GM23248 (cell line): Measurements from ENCODE around the gene PFKP. TPM values are rescaled to one million over a fixed set of nuclear protein-coding genes. Genes with fewer than 3 reads are reported as not detected.

ENCODE experiments used
- DNase-seq: peaks from one replicate; pipeline ENCODE4 v3.0.0-alpha.2; 2015
- H2AFZ ChIP-seq: fragments of 200-600 bp; sonication (generic); 2 replicates; pipeline ENCODE4 v1.6.1; 2016; ENCODE audit warnings: antibody characterized with exemption
- H3F3A ChIP-seq: fragments of 200-600 bp; sonication (generic); 2 replicates; pipeline ENCODE4 v1.6.1; 2016; ENCODE audit warnings: mild to moderate bottlenecking, antibody characterized with exemption, mixed run types; ENCODE audit not compliant: insufficient read depth
- H3K27ac ChIP-seq: fragments of 200-600 bp; sonication (generic); 2 replicates; pipeline ENCODE4 v1.5.1; 2016; ENCODE audit warnings: mild to moderate bottlenecking
- H3K27me3 ChIP-seq: fragments of 200-600 bp; sonication (generic); replicated peaks from 2 replicates; pipeline ENCODE4 v1.6.1; 2016; ENCODE audit warnings: mild to moderate bottlenecking; ENCODE audit not compliant: insufficient read depth
- H3K36me3 ChIP-seq: fragments of 200-600 bp; sonication (generic); 2 replicates; pipeline ENCODE4 v1.6.1; 2016; ENCODE audit warnings: low read depth, mild to moderate bottlenecking
- H3K4me1 ChIP-seq: fragments of 200-600 bp; sonication (generic); 2 replicates; pipeline ENCODE4 v1.6.1; 2016; ENCODE audit warnings: mild to moderate bottlenecking; ENCODE audit not compliant: insufficient read depth
- H3K4me2 ChIP-seq: fragments of 200-600 bp; sonication (generic); one replicate; pipeline ENCODE4 v1.6.1; 2016; ENCODE audit warnings: mild to moderate bottlenecking; ENCODE audit not compliant: unreplicated experiment
- H3K4me3 ChIP-seq: fragments of 200-600 bp; sonication (generic); 2 replicates; pipeline ENCODE4 v1.5.1; 2016; ENCODE audit warnings: mild to moderate bottlenecking
- H3K79me2 ChIP-seq: fragments of 200-600 bp; sonication (generic); 2 replicates; pipeline ENCODE4 v1.6.1; 2016; ENCODE audit warnings: mild to moderate bottlenecking; ENCODE audit not compliant: insufficient read depth
- H3K9ac ChIP-seq: fragments of 200-600 bp; sonication (generic); 2 replicates; pipeline ENCODE4 v1.6.1; 2016; ENCODE audit warnings: mild to moderate bottlenecking
- H3K9me2 ChIP-seq: fragments of 200-600 bp; sonication (generic); 2 replicates; pipeline ENCODE4 v1.6.1; 2016; ENCODE audit warnings: mixed run types, mild to moderate bottlenecking, moderate library complexity; ENCODE audit not compliant: insufficient read depth
- H3K9me3 ChIP-seq: fragments of 200-600 bp; sonication (generic); one replicate; pipeline ENCODE4 v1.6.1; 2017; ENCODE audit warnings: low read depth
- H4K20me1 ChIP-seq: fragments of 200-600 bp; sonication (generic); 2 replicates; pipeline ENCODE4 v1.6.0; 2016; ENCODE audit not compliant: insufficient read depth
- EZH2 ChIP-seq: fragments of 200-600 bp; sonication (generic); IDR thresholded peaks from 2 replicates; pipeline ENCODE4 v1.6.1; 2018; ENCODE audit warnings: antibody characterized with exemption, mild to moderate bottlenecking; ENCODE audit not compliant: insufficient read depth, poor library complexity, severe bottlenecking
- EZH2phosphoT487 ChIP-seq: fragments of 200-600 bp; sonication (generic); IDR thresholded peaks from 2 replicates; pipeline ENCODE4 v1.6.1; 2018; ENCODE audit warnings: antibody characterized with exemption, moderate library complexity, mild to moderate bottlenecking, low read depth; ENCODE audit not compliant: insufficient read depth
- WGBS, 2 experiments: methylation state at CpG; one replicate each; pipeline ENCODE4 v1.1.6; 2015 to 2017; ENCODE audit warnings: low lambda C conversion rate in 2 of 2, low coverage in 1 of 2; ENCODE audit errors: missing lambda C conversion rate in 2 of 2; 5-methylcytosine and 5-hydroxymethylcytosine counted together
- in situ Hi-C: fragments of 300-500 bp; cut with MboI; formaldehyde crosslinking; loops from 2 replicates; pipeline ENCODE4 v1.15.0; 2020
- polyA plus RNA-seq: library from polyadenylated mRNA; unstranded; fragments of >200 nt; fragmentation: Nextera tagmentation; extraction: Ambion mirVana; gene quantifications from 2 replicates; pipeline ENCODE4 v1.2.1, GENCODE V29; 2016
- total RNA-seq: library from RNA; depleted of rRNA; stranded (reverse); fragments of >200 nt; shearing (Covaris generic); gene quantifications from 2 replicates; pipeline ENCODE4 v1.2.3, GENCODE V29; 2014

PFKP gene
- total and polyA plus RNA-seq, 2 experiments from 2014 or later, result 133 to 159 TPM

DNA sequence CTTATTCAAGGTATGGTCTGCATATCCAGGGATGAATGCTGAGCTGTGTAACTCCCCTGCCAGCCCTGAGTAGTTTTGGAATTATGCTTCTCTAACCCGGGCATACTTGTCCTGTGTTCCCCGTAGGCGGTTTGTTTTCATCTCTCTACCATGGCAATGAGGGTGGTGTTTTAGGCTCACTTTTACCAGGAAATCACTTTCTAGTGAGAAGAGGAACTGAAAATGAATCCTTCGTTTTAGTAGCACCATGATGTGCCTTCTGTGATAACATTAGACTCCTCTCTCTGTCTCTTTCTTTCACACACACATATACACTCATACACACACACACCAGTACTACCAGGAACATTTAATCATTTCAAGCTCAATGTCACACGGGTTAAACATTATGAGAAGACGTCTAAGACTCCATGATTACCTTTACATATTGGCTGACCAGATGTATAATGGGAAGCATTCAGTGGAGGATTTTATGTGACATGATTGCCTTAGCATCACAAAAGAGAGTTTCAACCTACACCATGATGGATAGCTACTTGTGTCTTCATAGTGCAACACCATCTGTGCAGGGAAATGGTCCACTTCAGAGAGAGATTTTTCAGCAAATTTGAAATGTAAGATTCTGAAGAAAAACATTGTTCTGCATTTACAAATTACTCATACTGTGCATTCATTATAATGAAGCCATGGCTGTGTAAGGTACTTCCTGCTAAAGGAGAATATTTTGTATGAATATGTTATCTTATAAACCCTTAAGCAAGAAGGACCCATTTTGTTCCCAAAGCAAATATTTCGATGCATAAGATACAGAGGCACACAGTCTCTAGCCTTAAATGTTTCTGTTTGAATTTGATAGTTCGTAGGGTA is 31.0 kb upstream of the PFKP start:
- no peak overlapping the region for H2AFZ ChIP-seq
- no peak overlapping the region for H3K27ac ChIP-seq
- no peaks in the 10 kb centered on the region for H3K79me2 ChIP-seq
- 38 to 39% methylated on average over 8 of the region's 8 CpGs for WGBS, 2 experiments
- H4K20me1 ChIP-seq, result no peaks in the 10 kb centered on the region
- no peaks in the 10 kb centered on the region for H3K9me2 ChIP-seq
- no peaks in the 10 kb centered on the region for H3K9me3 ChIP-seq
- H3F3A ChIP-seq, result no peaks in the 10 kb centered on the region
- no peak overlapping the region for H3K4me2 ChIP-seq
- H3K4me3 ChIP-seq, result no peak overlapping the region
- TF ChIP-seq EZH2phosphoT487, result no peak
- no peak for DNase-seq
- no peaks in the 10 kb centered on the region for H3K36me3 ChIP-seq
- in situ Hi-C loops, result no loop called here
- H3K9ac ChIP-seq, result no peak overlapping the region
- peaks cover 24% of the 10 kb centered on the region for H3K27me3 ChIP-seq
- no peaks in the 10 kb centered on the region for H3K4me1 ChIP-seq

DNA sequence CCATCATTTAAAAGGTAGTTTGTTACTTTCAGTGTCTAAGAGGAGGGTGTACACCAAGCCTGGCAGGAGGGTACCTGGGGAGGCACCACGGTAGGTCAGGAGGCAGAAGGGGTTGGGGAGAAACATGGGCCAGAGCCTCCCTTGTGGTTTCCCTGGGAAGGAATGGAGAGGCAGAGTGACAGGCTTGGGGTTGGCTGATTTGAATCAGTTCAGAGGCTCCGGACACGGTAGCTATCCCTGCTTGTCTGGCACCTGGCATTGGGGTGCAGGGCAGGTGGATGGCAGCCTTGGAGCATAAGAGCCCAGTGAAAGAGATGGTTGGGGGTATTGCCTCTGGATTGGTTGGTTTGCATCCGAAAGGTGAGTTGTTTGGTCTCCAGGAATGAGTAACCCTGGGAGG is 30.2 kb upstream of the PFKP start:
- Histone ChIP-seq H3K9me2 (no peaks in the 10 kb centered on the region), H3K4me3 (no peak overlapping the region), H3K27ac (no peak overlapping the region), H3K9me3 (no peaks in the 10 kb centered on the region), H3K4me1 (no peaks in the 10 kb centered on the region), H3K9ac (no peak overlapping the region), H3F3A (no peaks in the 10 kb centered on the region), H3K27me3 (peaks cover 24% of the 10 kb centered on the region; the same call in 1 of the 2 replicates), H4K20me1 (no peaks in the 10 kb centered on the region), H3K4me2 (no peak overlapping the region), H3K36me3 (no peaks in the 10 kb centered on the region), H2AFZ (no peak overlapping the region), H3K79me2 (no peaks in the 10 kb centered on the region)
- TF ChIP-seq EZH2phosphoT487 (no peak), EZH2 (no peak)
- no peak for DNase-seq
- in situ Hi-C loops, result no loop called here
- 52 to 59% methylated on average over 4 of the region's 4 CpGs for WGBS, 2 experiments

DNA sequence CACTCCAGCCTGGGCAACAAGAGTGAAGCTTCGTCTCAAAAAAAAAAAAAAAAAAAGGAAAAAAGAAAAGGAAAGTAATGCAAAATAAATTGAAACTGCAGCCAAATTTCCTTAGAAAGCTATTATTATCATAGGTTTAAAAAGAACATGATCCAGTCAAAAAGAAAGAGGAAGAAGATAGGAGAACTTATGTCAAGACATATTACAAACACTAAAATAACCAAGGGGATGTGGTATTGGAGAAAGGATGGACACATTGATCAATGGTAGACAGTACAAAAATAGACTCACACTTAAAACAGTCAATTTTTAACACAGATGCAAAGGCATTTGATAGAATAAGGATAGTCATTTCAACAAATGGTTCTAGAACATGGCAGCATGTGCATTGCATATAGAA is 27.3 kb upstream of the PFKP start:
- no peak overlapping the region for H3K4me2 ChIP-seq
- no peaks in the 10 kb centered on the region for H4K20me1 ChIP-seq
- in situ Hi-C loops, result loop anchor here (5.0 kb wide), 1 partner anchor 113 kb away; no protein-coding TSS in a partner anchor
- H3K9ac ChIP-seq, result no peak overlapping the region
- WGBS, 2 experiments, result 69 to 75% methylated on average over 1 of the region's 1 CpG
- TF ChIP-seq EZH2 (no peak), EZH2phosphoT487 (no peak)
- peaks cover 3% of the 10 kb centered on the region; the same call in 1 of the 2 replicates for H3K4me1 ChIP-seq
- no peak overlapping the region for H3K4me3 ChIP-seq
- no peaks in the 10 kb centered on the region for H3K9me2 ChIP-seq
- no peak overlapping the region for H3K27ac ChIP-seq
- H3K27me3 ChIP-seq, result peaks cover 12% of the 10 kb centered on the region; the same call in 1 of the 2 replicates
- no peak overlapping the region for H2AFZ ChIP-seq
- H3K36me3 ChIP-seq, result no peaks in the 10 kb centered on the region
- H3K79me2 ChIP-seq, result no peaks in the 10 kb centered on the region
- DNase-seq, result no peak
- H3F3A ChIP-seq, result peaks cover 11% of the 10 kb centered on the region; the same call in 1 of the 2 replicates
- no peaks in the 10 kb centered on the region for H3K9me3 ChIP-seq

- no peak overlapping the region for H3K9ac ChIP-seq
- H3K79me2 ChIP-seq, result no peaks in the 10 kb centered on the region
- no peaks in the 10 kb centered on the region for H3K9me3 ChIP-seq
- no peak overlapping the region for H3K4me3 ChIP-seq
- peaks cover 35% of the 10 kb centered on the region for H3F3A ChIP-seq
- DNase-seq, result no peak
- peaks cover 26% of the 10 kb centered on the region for H3K4me1 ChIP-seq
- in situ Hi-C loops, result loop anchor here (5.0 kb wide), 1 partner anchor 115 kb away; no protein-coding TSS in a partner anchor
- H3K27ac ChIP-seq, result no peak overlapping the region
- no peak overlapping the region for H3K4me2 ChIP-seq
- H4K20me1 ChIP-seq, result no peaks in the 10 kb centered on the region
- H3K36me3 ChIP-seq, result no peaks in the 10 kb centered on the region
- TF ChIP-seq EZH2phosphoT487, result no peak
- TF ChIP-seq EZH2, result no peak
- 59 to 60% methylated on average over 10 of the region's 10 CpGs for WGBS, 2 experiments
- H3K27me3 ChIP-seq, result 0 out of 2 replicates have a peak, but pooled peaks cover 8% of the 10 kb centered on the region
- no peak overlapping the region for H2AFZ ChIP-seq
- H3K9me2 ChIP-seq, result no peaks in the 10 kb centered on the region
These were observed 24.8 kb upstream of the PFKP start for GRCh38 chr10:3042589-3042988.
